ENCODE results near the gene CLEC17A.

CLEC17A gene

DNA sequence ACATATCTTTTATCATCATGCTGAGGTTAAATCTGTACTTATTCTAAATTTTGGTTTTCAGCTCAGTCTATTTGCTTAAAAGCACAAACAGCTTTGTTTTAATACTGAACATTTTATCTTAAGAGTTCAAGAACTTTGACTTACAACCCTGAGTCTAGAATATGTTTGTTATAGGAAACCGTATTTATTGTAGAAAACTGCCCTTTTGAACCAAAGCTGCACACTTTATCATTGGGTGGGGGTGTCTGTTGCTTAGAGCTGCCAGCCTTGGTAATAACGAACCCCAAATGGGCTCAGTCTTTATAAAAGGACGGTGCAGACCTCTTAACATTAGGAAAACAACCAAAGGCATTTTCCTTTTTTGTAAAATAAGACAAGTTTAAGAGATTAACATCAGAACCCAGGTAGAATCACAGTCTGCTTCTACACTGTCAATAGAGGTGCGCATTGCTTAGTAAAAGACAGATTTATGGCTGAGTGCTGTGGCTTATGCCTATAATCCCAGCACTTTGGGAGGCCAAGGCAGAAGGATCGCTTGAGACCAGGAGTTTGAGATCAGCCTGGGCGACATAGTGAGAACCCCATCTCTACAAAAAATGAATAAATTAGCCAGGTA is 77.1 kb downstream of the CLEC17A start:
- no peak for DNase-seq

DNA sequence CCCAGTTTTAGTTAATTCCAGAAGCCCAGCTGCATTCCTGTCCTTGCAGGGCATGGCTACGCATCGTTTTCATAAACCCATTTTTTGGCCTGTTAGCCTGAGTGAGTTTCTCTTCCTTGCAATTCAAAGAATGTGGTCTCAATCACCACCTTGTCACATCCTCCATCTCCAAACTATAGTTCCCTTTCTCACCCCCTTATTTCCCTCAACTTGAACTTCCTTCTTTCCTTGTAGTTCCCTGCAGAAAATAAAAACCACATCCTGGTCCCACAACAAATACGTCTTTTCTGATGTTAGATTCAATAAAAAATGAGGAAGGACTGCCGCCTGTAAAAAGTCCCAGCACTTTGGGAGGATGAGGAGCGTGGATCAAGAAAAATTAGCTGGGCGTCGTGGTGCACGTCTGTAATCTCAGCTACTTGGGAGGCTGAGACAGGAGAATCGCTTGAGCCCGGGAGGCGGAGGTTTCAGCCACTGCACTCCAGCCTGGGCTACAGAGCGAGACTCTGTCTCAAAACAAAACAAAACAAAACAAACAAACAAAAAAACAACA is 78.6 kb downstream of the CLEC17A start:
- DNase-seq, result no peak
